ENCODE data around the gene ADORA2B.

DNA sequence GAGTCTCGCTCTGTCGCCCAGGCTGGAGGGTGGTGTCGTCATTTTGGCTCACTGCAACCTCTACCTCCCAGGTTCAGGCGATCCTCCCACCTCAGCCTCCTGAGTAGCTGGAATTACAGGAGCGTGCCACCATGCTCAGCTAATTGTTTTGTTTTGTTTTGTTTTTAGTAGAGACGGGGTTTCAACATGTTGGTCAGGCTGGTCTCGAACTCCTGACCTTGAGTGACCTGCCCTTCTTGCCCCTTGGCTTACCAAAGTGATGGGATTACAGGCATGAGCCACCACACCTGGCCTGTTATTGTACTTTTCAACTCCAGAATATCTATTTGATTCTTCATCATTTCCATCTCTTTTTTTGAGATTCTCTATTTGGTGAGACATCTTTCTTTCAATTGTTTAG, 9.0 kb upstream of the ADORA2B start:
- TF ChIP-seq POLR2A (IDR thresholded peaks at IDR 0.05): no peak
- TF ChIP-seq, protein P1, sequence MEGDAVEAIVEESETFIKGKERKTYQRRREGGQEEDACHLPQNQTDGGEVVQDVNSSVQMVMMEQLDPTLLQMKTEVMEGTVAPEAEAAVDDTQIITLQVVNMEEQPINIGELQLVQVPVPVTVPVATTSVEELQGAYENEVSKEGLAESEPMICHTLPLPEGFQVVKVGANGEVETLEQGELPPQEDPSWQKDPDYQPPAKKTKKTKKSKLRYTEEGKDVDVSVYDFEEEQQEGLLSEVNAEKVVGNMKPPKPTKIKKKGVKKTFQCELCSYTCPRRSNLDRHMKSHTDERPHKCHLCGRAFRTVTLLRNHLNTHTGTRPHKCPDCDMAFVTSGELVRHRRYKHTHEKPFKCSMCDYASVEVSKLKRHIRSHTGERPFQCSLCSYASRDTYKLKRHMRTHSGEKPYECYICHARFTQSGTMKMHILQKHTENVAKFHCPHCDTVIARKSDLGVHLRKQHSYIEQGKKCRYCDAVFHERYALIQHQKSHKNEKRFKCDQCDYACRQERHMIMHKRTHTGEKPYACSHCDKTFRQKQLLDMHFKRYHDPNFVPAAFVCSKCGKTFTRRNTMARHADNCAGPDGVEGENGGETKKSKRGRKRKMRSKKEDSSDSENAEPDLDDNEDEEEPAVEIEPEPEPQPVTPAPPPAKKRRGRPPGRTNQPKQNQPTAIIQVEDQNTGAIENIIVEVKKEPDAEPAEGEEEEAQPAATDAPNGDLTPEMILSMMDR (IDR thresholded peaks at IDR 0.05): no peak
